NCI-H1694 treated with DMSO at 0.1 percent for 48 hours (cell line): ENCODE results near the gene GNLY.
A peak's percentile ranks its signal among the peaks of the same experiment; 100 is the strongest.
"Not testable (repeated sequence)": the region's sequence is repeated elsewhere in the genome, so short reads cannot be mapped to it uniquely, and the experiment has no call there.

ENCODE experiments used
- DNase-seq: peaks from one replicate; lab custom pipeline; 2025; lab: John Stamatoyannopoulos, UW

GNLY gene

GRCh38 chr2:85665264-85665937 is 28.8 kb upstream of the GNLY start:
- DNase-seq = no peak

- DNase-seq = no peak
Measured at GRCh38 chr2:85666016-85666415, 28.1 kb upstream of the GNLY start.

GRCh38 chr2:85666435-85667316 is 27.5 kb upstream of the GNLY start:
- no peak for DNase-seq

DNA sequence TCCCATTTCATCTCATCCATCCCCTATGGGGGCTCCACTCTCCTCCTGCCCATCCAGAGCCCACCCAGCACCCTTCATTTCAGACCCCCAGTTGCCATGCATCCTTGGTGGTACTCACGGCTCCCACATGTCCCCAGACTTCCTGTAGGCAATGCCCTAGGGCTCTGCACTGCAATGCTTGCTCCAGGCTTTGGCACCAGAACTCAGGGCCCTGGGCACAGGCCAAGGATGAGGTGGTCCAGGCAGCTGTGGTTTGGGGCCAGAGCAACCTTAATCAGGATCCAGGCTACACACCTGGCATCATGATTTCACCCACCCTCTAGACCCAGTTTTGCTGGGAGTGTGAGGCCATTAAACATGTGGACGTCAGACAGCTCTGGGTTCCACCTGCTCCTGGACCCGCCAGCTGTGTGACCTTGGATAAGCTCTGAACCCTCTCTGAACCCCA is 26.6 kb upstream of the GNLY start:
- DNase-seq = no peak

DNA sequence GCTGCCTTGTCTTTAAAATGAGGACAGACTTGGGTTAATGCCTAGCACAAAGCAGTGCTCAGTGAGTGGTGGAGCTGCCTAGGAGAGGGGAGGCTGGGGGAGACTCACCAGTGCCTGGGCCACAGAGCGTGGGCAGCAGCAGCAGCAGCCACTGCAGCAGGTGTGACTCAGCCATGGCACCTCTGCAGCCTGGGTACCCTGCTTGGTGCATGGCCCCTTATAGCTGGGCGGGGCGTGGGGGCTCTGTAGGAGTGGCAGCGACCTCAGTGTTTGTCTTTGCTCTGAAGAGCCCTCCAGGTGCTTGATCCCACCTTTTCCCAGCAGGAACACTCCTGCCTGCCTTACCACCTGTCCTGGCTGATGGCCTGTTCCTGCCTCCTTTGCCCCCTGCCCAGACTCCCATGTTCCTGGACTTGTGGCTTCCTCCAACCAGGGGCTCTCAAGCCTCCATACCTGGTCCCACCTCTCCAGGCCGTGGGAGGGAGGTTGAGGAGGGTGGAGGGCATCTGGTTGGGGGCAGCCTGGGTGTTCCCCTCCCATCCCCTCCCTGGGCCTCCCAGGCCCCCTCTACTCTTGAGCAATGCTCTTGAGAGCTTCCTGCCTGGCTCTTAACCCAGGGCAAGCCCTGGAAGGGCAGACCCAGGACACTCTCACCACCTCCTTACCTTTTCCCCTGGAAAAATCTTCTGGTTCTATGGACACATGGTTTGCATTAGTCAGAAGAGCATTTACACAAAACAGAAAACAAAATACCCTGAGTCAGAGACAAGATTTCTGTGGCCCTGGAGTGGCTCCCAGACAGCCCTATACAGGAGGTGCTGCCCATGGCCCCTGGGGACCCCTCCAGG is 25.9 kb upstream of the GNLY start, which contains the start of gene SFTPB:
SFTPB (minus strand) TSS at position 191 of the 848 bp plus-strand sequence; CDS start at position 175, 16 bp downstream.
- DNase-seq = no peak

GRCh38 chr2:85668857-85669142 is 25.4 kb upstream of the GNLY start:
- no peak for DNase-seq

- no peak for DNase-seq
Measured at GRCh38 chr2:85669549-85669948, 24.6 kb upstream of the GNLY start.

GRCh38 chr2:85670416-85670815 is 23.7 kb upstream of the GNLY start:
- not testable (repeated sequence) for DNase-seq

GRCh38 chr2:85672456-85672855 is 21.7 kb upstream of the GNLY start:
- DNase-seq = no peak

GRCh38 chr2:85673716-85674375 is 20.3 kb upstream of the GNLY start:
- DNase-seq = no peak

GRCh38 chr2:85674417-85674816 is 19.7 kb upstream of the GNLY start:
- no peak for DNase-seq

DNA sequence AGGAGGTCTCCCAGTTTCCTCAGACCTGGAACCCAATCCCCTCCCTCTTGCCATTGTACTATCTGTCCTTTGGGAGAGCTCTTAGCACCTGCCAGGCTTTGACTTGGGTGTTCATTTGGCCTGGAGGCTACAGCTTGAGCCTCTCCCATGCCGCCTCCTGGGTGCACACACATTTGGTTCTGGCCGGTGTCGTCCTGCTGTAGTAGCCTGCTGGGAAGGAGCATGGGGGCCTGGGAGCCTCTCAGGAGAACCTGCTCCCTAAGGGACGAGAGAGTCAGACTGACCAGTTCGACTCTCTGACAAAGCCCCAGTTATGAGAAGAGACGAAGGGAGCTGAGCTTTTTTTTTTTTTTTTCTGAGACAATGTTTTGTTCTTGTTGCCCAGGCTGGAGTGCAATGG is 18.7 kb upstream of the GNLY start:
- no peak for DNase-seq

GRCh38 chr2:85675866-85676548 is 18.2 kb upstream of the GNLY start:
- DNase-seq = no peak

- no peak for DNase-seq
Measured at GRCh38 chr2:85678377-85678776, 15.8 kb upstream of the GNLY start.

DNA sequence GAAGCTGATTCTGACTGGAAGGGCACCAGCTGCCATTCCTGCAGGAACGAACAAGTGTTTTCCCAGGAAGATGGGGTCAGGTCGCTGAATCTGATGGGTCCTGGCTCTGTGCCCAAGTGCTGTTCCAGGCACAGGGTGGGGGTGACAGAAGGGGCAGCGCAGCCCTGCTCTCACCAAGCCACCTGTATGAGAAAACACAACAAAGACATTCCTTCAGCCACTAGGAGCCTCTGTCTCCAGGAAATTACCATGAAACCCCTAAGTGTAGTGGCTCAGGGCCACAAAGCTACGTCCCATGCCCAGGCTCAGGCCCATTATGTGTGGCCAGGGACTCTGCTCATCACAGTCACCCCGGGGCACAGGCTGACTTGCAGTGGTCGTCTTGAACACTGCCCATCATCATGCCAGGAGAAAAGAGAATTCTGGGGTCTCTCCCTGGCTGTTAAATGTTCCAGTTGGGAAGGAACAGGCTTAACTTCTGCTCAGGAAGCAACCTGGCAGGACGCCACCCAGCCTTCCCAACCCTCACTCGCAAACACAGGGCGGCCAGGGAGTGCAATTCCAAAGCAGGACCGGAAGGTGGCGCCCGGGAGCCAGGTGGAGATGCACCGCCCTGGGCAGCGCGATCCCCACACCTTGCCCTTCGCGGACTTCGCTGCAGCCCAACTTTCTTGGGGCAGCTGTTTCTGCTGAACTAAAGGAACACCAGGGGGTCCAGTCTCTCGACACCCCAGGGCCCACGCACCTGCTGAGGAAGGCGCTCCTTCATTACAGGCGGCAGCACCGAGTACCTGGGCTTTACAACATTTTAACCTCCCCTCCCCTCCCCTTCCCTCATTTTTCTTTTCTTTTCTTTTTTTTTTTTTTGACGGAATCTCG is 15.1 kb upstream of the GNLY start:
- peak; percentile 70 for DNase-seq

DNA sequence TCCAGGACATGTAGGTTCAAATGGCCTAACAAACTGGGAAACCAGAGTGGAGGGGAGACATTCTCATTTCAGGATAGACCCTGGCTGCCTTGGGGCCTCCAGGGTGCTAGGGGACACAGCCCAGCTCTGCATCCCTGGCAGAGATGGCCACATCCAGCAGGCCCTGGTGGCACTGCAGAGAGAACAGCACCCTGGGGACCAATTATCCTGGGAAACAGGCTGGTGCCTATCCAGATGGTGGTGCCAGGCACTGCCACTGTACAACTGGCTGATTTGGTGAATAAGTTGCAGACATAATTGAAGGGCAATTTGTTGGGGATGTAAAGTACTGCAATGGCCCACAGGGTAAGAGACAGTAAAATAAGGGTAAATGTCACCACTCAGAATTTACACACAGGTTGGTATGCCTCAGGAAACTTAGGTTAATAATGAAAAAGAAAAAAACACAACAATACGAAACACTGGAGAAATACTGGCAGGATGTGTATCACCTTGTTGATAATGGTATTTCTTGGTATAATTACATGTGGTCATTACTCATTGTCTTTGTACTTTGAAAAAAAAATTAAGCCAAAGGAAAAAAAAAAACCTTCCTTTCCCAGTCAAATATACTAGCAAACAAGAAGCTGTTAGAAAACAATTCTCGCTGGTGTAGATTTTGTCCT is 13.3 kb upstream of the GNLY start:
- peak; percentile 91 for DNase-seq

DNA sequence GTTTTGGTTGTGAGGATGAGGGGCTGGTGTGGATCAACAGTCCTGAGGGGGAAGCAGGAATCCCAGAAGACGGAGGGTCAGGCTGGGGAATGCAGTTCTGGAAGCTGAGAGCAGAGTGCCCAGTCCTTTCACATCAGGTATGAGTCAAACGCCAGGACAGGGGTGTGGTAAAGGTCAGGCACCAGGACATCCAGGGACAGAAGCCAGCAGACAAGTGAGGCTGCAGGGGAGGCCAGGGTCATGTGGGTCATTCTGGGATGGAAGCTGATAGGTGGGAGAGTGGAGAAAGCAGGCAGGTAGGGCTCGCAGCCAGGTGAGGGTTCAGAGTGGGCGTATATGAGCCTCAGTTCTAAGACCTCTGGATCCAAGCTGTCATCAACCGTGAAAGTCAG is 12.8 kb upstream of the GNLY start:
- DNase-seq = no peak

GRCh38 chr2:85681776-85682175 is 12.4 kb upstream of the GNLY start:
- no peak for DNase-seq

GRCh38 chr2:85682378-85682777 is 11.8 kb upstream of the GNLY start:
- DNase-seq = no peak

GRCh38 chr2:85684380-85684779 is 9.8 kb upstream of the GNLY start:
- no peak for DNase-seq
